ENCODE data around the gene PRKACB. TPM values are rescaled to one million over a fixed set of nuclear protein-coding genes. Genes with fewer than 3 reads are reported as not detected.

Gene PRKACB
- total RNA-seq, 1 donor, result 22.1 TPM

- H3K9me3 ChIP-seq (ENCODE audit: low read depth, low read length), result no peaks in the 10 kb centered on the region
- no peak overlapping the region for H3K27ac ChIP-seq (ENCODE audit: low read depth, low read length)
- H3K4me1 ChIP-seq (ENCODE audit: insufficient read depth, low read length), result peaks cover 2% of the 10 kb centered on the region
- H3K4me2 ChIP-seq (ENCODE audit: insufficient read depth, low read length), result no peak overlapping the region
- TF ChIP-seq CTCF (IDR thresholded peaks at IDR 0.05; ENCODE audit: extremely low read depth, low read depth, low read length), result no peak
- H3K79me2 ChIP-seq (ENCODE audit: insufficient read depth, low read length), result no peaks in the 10 kb centered on the region
- H4K20me1 ChIP-seq (ENCODE audit: insufficient read depth, low read length), result no peaks in the 10 kb centered on the region
- H3K36me3 ChIP-seq (ENCODE audit: insufficient read depth, low read length), result no peaks in the 10 kb centered on the region
- no peak overlapping the region for H2AFZ ChIP-seq (ENCODE audit: low read length)
- H3K27me3 ChIP-seq (ENCODE audit: insufficient read depth, low read length), result no peaks in the 10 kb centered on the region
- DNase-seq (ENCODE audit: insufficient read length, low spot score, missing footprints), result no peak
- no peak overlapping the region for H3K4me3 ChIP-seq (ENCODE audit: insufficient read depth, low read length)
Measured at GRCh38 chr1:84242641-84243040, 98.6 kb downstream of the PRKACB start.

GRCh38 chr1:84245563-84245962 lies 101.5 kb downstream of the PRKACB start:
- Histone ChIP-seq H2AFZ (ENCODE audit: low read length) (no peak overlapping the region), H3K27ac (ENCODE audit: low read depth, low read length) (peak overlapping the region; percentile 92), H4K20me1 (ENCODE audit: insufficient read depth, low read length) (no peaks in the 10 kb centered on the region), H3K9me3 (ENCODE audit: low read depth, low read length) (no peaks in the 10 kb centered on the region), H3K4me3 (ENCODE audit: insufficient read depth, low read length) (no peak overlapping the region), H3K4me2 (ENCODE audit: insufficient read depth, low read length) (no peak overlapping the region), H3K27me3 (ENCODE audit: insufficient read depth, low read length) (no peaks in the 10 kb centered on the region), H3K4me1 (ENCODE audit: insufficient read depth, low read length) (peaks cover 7% of the 10 kb centered on the region), H3K79me2 (ENCODE audit: insufficient read depth, low read length) (no peaks in the 10 kb centered on the region), H3K36me3 (ENCODE audit: insufficient read depth, low read length) (no peaks in the 10 kb centered on the region)
- no peak for DNase-seq (ENCODE audit: insufficient read length, low spot score, missing footprints)
- TF ChIP-seq CTCF (IDR thresholded peaks at IDR 0.05; ENCODE audit: extremely low read depth, low read depth, low read length), result no peak

GRCh38 chr1:84246213-84246612 lies 102.1 kb downstream of the PRKACB start:
- no peaks in the 10 kb centered on the region for H3K36me3 ChIP-seq (ENCODE audit: insufficient read depth, low read length)

More at GRCh38 chr1:84246213-84246612, 102.1 kb downstream of the PRKACB start:
- no peak for TF ChIP-seq CTCF (IDR thresholded peaks at IDR 0.05; ENCODE audit: extremely low read depth, low read depth, low read length)
- no peak for DNase-seq (ENCODE audit: insufficient read length, low spot score, missing footprints)
- H3K9me3 ChIP-seq (ENCODE audit: low read depth, low read length), result no peaks in the 10 kb centered on the region
- H3K27ac ChIP-seq (ENCODE audit: low read depth, low read length), result peak overlapping the region; percentile 92
- H3K79me2 ChIP-seq (ENCODE audit: insufficient read depth, low read length), result no peaks in the 10 kb centered on the region
- no peaks in the 10 kb centered on the region for H3K27me3 ChIP-seq (ENCODE audit: insufficient read depth, low read length)
- no peak overlapping the region for H3K4me2 ChIP-seq (ENCODE audit: insufficient read depth, low read length)
- H3K4me1 ChIP-seq (ENCODE audit: insufficient read depth, low read length), result peaks cover 7% of the 10 kb centered on the region
- no peak overlapping the region for H3K4me3 ChIP-seq (ENCODE audit: insufficient read depth, low read length)
- no peaks in the 10 kb centered on the region for H4K20me1 ChIP-seq (ENCODE audit: insufficient read depth, low read length)
- H2AFZ ChIP-seq (ENCODE audit: low read length), result peak overlapping the region; percentile 38
